IPS-20b (cell line): Measurements from ENCODE around the gene ADNP.

ENCODE experiments used
- H3K27ac ChIP-seq: one replicate; pipeline ENCODE4 v1.5.1; 2013; ENCODE audit warnings: low read length
- H3K27me3 ChIP-seq: 2 replicates; pipeline ENCODE4 v1.6.1; 2013; ENCODE audit warnings: mild to moderate bottlenecking, low read length, inconsistent platforms; ENCODE audit not compliant: insufficient read depth
- H3K36me3 ChIP-seq: 2 replicates; pipeline ENCODE4 v1.6.1; 2013; ENCODE audit warnings: low read depth, mild to moderate bottlenecking, inconsistent platforms, low read length, moderate library complexity; ENCODE audit not compliant: insufficient read depth
- H3K4me1 ChIP-seq: 2 replicates; pipeline ENCODE4 v1.6.1; 2013; ENCODE audit warnings: mild to moderate bottlenecking, control low read depth, inconsistent platforms, low read length, moderate library complexity; ENCODE audit not compliant: insufficient read depth
- H3K4me3 ChIP-seq: 2 replicates; pipeline ENCODE4 v1.5.1; 2013; ENCODE audit warnings: mild to moderate bottlenecking, low read length, inconsistent platforms
- H3K9ac ChIP-seq: 2 replicates; pipeline ENCODE4 v1.6.1; 2013; ENCODE audit warnings: low read depth, mild to moderate bottlenecking, inconsistent platforms, low read length, moderate library complexity
- H3K9me3 ChIP-seq: 2 replicates; pipeline ENCODE4 v1.6.1; 2013; ENCODE audit warnings: mild to moderate bottlenecking, low read depth, low read length, inconsistent platforms; ENCODE audit not compliant: insufficient read depth

Gene ADNP

GRCh38 chr20:50958615-50959542 is 27.6 kb upstream of the ADNP start, which contains the start of gene MOCS3:
Gene MOCS3 (plus strand): TSS chr20:50958818. CDS start chr20:50958843, 25 bp downstream.
- peaks cover 9% of the 10 kb centered on the region; the same call in 1 of the 2 replicates for H3K4me1 ChIP-seq
- peak within 1 kb of the TSS; percentile 92 for H3K4me3 ChIP-seq
- H3K9ac ChIP-seq: peak within 1 kb of the TSS; percentile 99
- peak within 1 kb of the TSS; percentile 99 for H3K27ac ChIP-seq
- no peaks in the 10 kb centered on the region for H3K27me3 ChIP-seq
- H3K36me3 ChIP-seq: peaks cover 25% of the 10 kb centered on the region
- no peaks in the 10 kb centered on the region for H3K9me3 ChIP-seq

GRCh38 chr20:50957798-50958614 is 26.8 kb upstream of the ADNP start, which contains the start of gene DPM1:
Gene DPM1 (minus strand): TSS chr20:50958532. CDS start chr20:50958523, 9 bp downstream.
- peaks cover 34% of the 10 kb centered on the region for H3K36me3 ChIP-seq

GRCh38 chr20:50957276-50957675 is 26.0 kb upstream of the ADNP start:
- peaks cover 41% of the 10 kb centered on the region for H3K36me3 ChIP-seq
- peak overlapping the region; percentile 99 for H3K9ac ChIP-seq
- no peaks in the 10 kb centered on the region for H3K9me3 ChIP-seq
- H3K27me3 ChIP-seq: no peaks in the 10 kb centered on the region
- H3K4me3 ChIP-seq: peak overlapping the region; percentile 92
- peaks cover 9% of the 10 kb centered on the region; the same call in 1 of the 2 replicates for H3K4me1 ChIP-seq
- H3K27ac ChIP-seq: peak overlapping the region; percentile 99

More at GRCh38 chr20:50957798-50958614, 26.8 kb upstream of the ADNP start, which contains the start of gene DPM1:
- no peaks in the 10 kb centered on the region for H3K9me3 ChIP-seq
- peak within 1 kb of the TSS; percentile 92 for H3K4me3 ChIP-seq
- H3K27ac ChIP-seq: peak within 1 kb of the TSS; percentile 99
- H3K9ac ChIP-seq: peak within 1 kb of the TSS; percentile 99
- no peaks in the 10 kb centered on the region for H3K27me3 ChIP-seq
- peaks cover 9% of the 10 kb centered on the region; the same call in 1 of the 2 replicates for H3K4me1 ChIP-seq

- peaks cover 9% of the 10 kb centered on the region; the same call in 1 of the 2 replicates for H3K4me1 ChIP-seq
- no peak overlapping the region for H3K27ac ChIP-seq
- no peaks in the 10 kb centered on the region for H3K27me3 ChIP-seq
- no peaks in the 10 kb centered on the region for H3K9me3 ChIP-seq
- peaks cover 61% of the 10 kb centered on the region for H3K36me3 ChIP-seq
- no peak overlapping the region for H3K9ac ChIP-seq
- H3K4me3 ChIP-seq: no peak overlapping the region
Measured at GRCh38 chr20:50953821-50954220, 22.6 kb upstream of the ADNP start.

GRCh38 chr20:50953196-50953595 is 22.0 kb upstream of the ADNP start:
- peaks cover 67% of the 10 kb centered on the region for H3K36me3 ChIP-seq
- no peak overlapping the region for H3K9ac ChIP-seq
- H3K27me3 ChIP-seq: no peaks in the 10 kb centered on the region
- H3K4me1 ChIP-seq: peaks cover 9% of the 10 kb centered on the region; the same call in 1 of the 2 replicates
- no peaks in the 10 kb centered on the region for H3K9me3 ChIP-seq
- H3K4me3 ChIP-seq: no peak overlapping the region
- H3K27ac ChIP-seq: no peak overlapping the region

GRCh38 chr20:50948132-50948785 is 17.0 kb upstream of the ADNP start:
- peaks cover 97% of the 10 kb centered on the region for H3K36me3 ChIP-seq
- no peak overlapping the region for H3K27ac ChIP-seq
- H3K4me1 ChIP-seq: no peaks in the 10 kb centered on the region
- no peaks in the 10 kb centered on the region for H3K9me3 ChIP-seq
- no peaks in the 10 kb centered on the region for H3K27me3 ChIP-seq
- no peak overlapping the region for H3K4me3 ChIP-seq
- H3K9ac ChIP-seq: no peak overlapping the region

- Histone ChIP-seq H3K9me3 (no peaks in the 10 kb centered on the region), H3K9ac (no peak overlapping the region), H3K4me3 (no peak overlapping the region), H3K27me3 (no peaks in the 10 kb centered on the region), H3K36me3 (peaks cover 92% of the 10 kb centered on the region), H3K4me1 (no peaks in the 10 kb centered on the region), H3K27ac (no peak overlapping the region)
Measured at GRCh38 chr20:50943069-50943468, 11.8 kb upstream of the ADNP start.

- H3K9ac ChIP-seq: no peak overlapping the region
- H3K9me3 ChIP-seq: no peaks in the 10 kb centered on the region
- H3K27me3 ChIP-seq: no peaks in the 10 kb centered on the region
- H3K4me1 ChIP-seq: peaks cover 9% of the 10 kb centered on the region
- peaks cover 76% of the 10 kb centered on the region for H3K36me3 ChIP-seq
- no peak overlapping the region for H3K4me3 ChIP-seq
- no peak overlapping the region for H3K27ac ChIP-seq
Measured at GRCh38 chr20:50933589-50933988, 2.4 kb upstream of the ADNP start.

- H3K9ac ChIP-seq: peak overlapping the region; percentile 90; the same call in 1 of the 2 replicates
- no peaks in the 10 kb centered on the region for H3K27me3 ChIP-seq
- H3K9me3 ChIP-seq: no peaks in the 10 kb centered on the region
- peaks cover 80% of the 10 kb centered on the region for H3K36me3 ChIP-seq
- peaks cover 15% of the 10 kb centered on the region for H3K4me1 ChIP-seq
- no peak overlapping the region for H3K4me3 ChIP-seq
- H3K27ac ChIP-seq: no peak overlapping the region
Measured at GRCh38 chr20:50932691-50933280, 1.5 kb upstream of the ADNP start.

- no peaks in the 10 kb centered on the region for H3K9me3 ChIP-seq
- peak overlapping the region; percentile 90; the same call in 1 of the 2 replicates for H3K9ac ChIP-seq
- H3K36me3 ChIP-seq: peaks cover 80% of the 10 kb centered on the region
- H3K27me3 ChIP-seq: no peaks in the 10 kb centered on the region
- peaks cover 20% of the 10 kb centered on the region for H3K4me1 ChIP-seq
- peak overlapping the region; percentile 89 for H3K27ac ChIP-seq
- peak overlapping the region; percentile 67; the same call in 1 of the 2 replicates for H3K4me3 ChIP-seq
Measured at GRCh38 chr20:50932016-50932485, 814 bp upstream of the ADNP start.
